Upper lobe of right lung (tissue), 1 donor: ENCODE measurements around the gene PARD6A. TPM values are rescaled to one million over a fixed set of nuclear protein-coding genes. Genes with fewer than 3 reads are reported as not detected.

Source experiments
- ATAC-seq: fragments of 200-7000 bp; cut with Tn5 transposase; one replicate; pipeline ENCODE4 v1.9.1; 2020; ENCODE audit warnings: mild to moderate bottlenecking, moderate library complexity
- DNase-seq: peaks from one replicate; pipeline ENCODE4 v3.0.0-alpha.2; 2020
- H3K27ac ChIP-seq: fragments of 200-600 bp; one replicate; pipeline ENCODE4 v1.8.0; 2022
- H3K27me3 ChIP-seq: fragments of 200-600 bp; one replicate; pipeline ENCODE4 v1.8.0; 2022; ENCODE audit warnings: mild to moderate bottlenecking
- H3K36me3 ChIP-seq: fragments of 200-600 bp; one replicate; pipeline ENCODE4 v1.8.0; 2022
- H3K4me1 ChIP-seq: fragments of 200-600 bp; one replicate; pipeline ENCODE4 v1.8.0; 2022
- H3K4me3 ChIP-seq: fragments of 200-600 bp; one replicate; pipeline ENCODE4 v1.8.0; 2022; ENCODE audit warnings: mild to moderate bottlenecking
- H3K9me3 ChIP-seq: fragments of 200-600 bp; one replicate; pipeline ENCODE4 v1.8.0; 2022
- CTCF ChIP-seq: fragments of 200-600 bp; IDR thresholded peaks from one replicate; pipeline ENCODE4 v1.8.0; 2022; ENCODE audit warnings: antibody characterized with exemption
- intact Hi-C: fragments of 100-400 bp; cut with DNase I; formaldehyde crosslinking; loops from one replicate; pipeline ENCODE4 v1.11.0; 2022
- total RNA-seq: library from RNA; stranded (reverse); fragmentation: NEBNext Ultra II Directional; extraction: Animal tissue kit (Norgen Biotek cat#: 25700); gene quantifications from one replicate; pipeline ENCODE4 v1.2.1, GENCODE V29; 2021
- donor health status: DM: no; HTN: yes; CAD: no; lungs with severe emphysema.

Gene PARD6A
- total RNA-seq, 1 donor from 2014 or later = 4.7 TPM

DNA sequence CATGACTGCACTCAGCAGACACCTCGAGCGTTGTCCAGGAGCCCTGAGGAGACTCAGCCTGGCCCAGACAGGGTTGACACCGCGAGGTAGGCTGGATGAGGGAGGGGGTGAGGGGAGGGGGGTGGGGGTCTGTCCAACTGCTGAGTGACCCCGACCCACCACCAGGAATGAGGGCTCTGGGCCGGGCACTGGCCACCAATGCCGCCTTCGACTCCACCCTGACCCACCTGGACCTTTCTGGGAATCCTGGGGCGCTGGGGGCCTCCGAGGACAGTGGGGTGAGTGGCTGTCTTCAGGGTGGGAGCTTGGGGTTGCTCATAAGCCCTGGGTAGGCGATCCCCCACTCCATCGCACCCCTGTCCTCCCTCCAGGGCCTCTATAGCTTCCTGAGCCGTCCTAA, 13.1 kb upstream of the PARD6A start:
- no peak for ATAC-seq

DNA sequence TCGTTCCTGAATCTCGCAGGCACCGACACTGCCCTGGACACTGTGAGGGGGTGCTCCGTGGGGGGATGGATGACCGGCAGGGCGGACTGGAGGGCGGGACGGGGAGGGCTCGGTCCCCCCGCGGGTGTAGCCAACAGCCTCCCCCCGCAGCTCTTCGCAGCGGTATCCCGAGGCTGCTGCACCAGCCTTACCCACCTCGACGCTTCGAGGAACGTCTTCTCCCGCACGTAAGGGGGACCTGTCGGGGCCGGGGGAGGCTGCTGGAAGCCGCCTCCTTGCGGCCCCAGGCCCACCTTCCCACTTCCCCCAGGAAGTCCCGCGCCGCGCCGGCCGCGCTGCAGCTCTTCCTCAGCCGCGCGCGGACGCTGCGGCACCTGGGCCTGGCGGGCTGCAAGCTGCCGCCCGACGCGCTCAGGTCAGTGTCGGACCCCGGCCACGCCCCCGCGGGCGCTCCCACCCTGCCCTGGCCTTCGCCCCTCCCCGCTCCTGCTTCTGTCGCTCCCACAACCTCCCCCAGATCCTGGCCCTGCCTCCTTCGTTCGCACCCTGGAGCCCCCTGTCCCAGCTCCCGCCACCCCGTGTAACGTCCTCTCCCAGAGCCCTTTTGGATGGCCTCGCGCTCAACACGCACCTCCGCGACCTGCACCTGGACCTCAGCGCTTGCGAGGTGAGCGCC, 12.5 kb upstream of the PARD6A start:
- no peak for ATAC-seq
- no peaks in the 10 kb centered on the region for H3K9me3 ChIP-seq
- H3K4me1 ChIP-seq = peaks cover 5% of the 10 kb centered on the region
- H3K4me3 ChIP-seq = no peak overlapping the region
- no peak overlapping the region for H3K27ac ChIP-seq
- H3K36me3 ChIP-seq = no peaks in the 10 kb centered on the region
- TF ChIP-seq CTCF = no peak
- intact Hi-C loops = no loop called here
- peaks cover 35% of the 10 kb centered on the region for H3K27me3 ChIP-seq
- DNase-seq = no peak

More for the DNA sequence above, 13.1 kb upstream of the PARD6A start:
- intact Hi-C loops = no loop called here
- peaks cover 4% of the 10 kb centered on the region for H3K4me1 ChIP-seq
- H3K27me3 ChIP-seq = peaks cover 33% of the 10 kb centered on the region
- no peaks in the 10 kb centered on the region for H3K36me3 ChIP-seq
- TF ChIP-seq CTCF = no peak
- H3K4me3 ChIP-seq = no peak overlapping the region
- DNase-seq = no peak
- H3K27ac ChIP-seq = no peak overlapping the region
- H3K9me3 ChIP-seq = no peaks in the 10 kb centered on the region

- Histone ChIP-seq H3K4me3 (no peak overlapping the region), H3K27ac (no peak overlapping the region), H3K36me3 (no peaks in the 10 kb centered on the region), H3K9me3 (no peaks in the 10 kb centered on the region), H3K27me3 (peaks cover 41% of the 10 kb centered on the region), H3K4me1 (peaks cover 10% of the 10 kb centered on the region)
- ATAC-seq (no peak), DNase-seq (no peak)
- no peak for TF ChIP-seq CTCF
- intact Hi-C loops = no loop called here
Observed at GRCh38 chr16:67648764-67649407, 11.9 kb upstream of the PARD6A start.

- no peak for TF ChIP-seq CTCF
- H3K4me3 ChIP-seq = no peak overlapping the region
- H3K4me1 ChIP-seq = peaks cover 9% of the 10 kb centered on the region
- ATAC-seq = no peak
- intact Hi-C loops = no loop called here
- no peak for DNase-seq
- H3K27me3 ChIP-seq = peaks cover 48% of the 10 kb centered on the region
- H3K9me3 ChIP-seq = no peaks in the 10 kb centered on the region
- H3K36me3 ChIP-seq = no peaks in the 10 kb centered on the region
- H3K27ac ChIP-seq = no peak overlapping the region
Observed at GRCh38 chr16:67649494-67649931, 11.2 kb upstream of the PARD6A start.

DNA sequence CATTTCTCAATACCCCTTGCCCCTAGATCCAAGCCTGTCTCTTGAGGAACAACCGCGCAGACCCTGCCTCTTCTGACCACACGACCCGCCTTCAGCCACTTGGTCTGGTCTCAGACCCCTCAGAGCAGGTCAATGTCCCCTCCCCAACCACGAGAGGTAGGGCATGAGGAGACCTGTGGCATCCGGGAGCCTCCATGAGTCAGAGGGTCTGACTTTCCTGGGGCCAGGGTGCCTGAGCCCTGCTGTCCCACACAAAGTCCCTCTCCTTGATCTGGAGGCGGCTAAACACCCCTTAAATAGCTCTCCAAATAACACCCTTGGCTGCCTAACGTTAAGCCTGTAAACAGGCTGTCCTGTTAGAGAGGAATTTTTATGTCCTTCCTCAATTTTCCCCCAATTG, 10.7 kb upstream of the PARD6A start:
- DNase-seq = no peak
- Histone ChIP-seq H3K27ac (no peak overlapping the region), H3K36me3 (no peaks in the 10 kb centered on the region), H3K4me1 (peaks cover 6% of the 10 kb centered on the region), H3K27me3 (peaks cover 52% of the 10 kb centered on the region), H3K4me3 (no peak overlapping the region), H3K9me3 (no peaks in the 10 kb centered on the region)
- intact Hi-C loops = loop anchor here (10.0 kb wide), 1 partner anchor 125 kb away; the partner anchor contains the start of gene RIPOR1
- no peak for ATAC-seq
- TF ChIP-seq CTCF = no peak
